Posterior vena cava (tissue), 2 donors: ENCODE results near the gene CCDC7. TPM values are rescaled to one million over a fixed set of nuclear protein-coding genes. Genes with fewer than 3 reads are reported as not detected.
"Not testable (repeated sequence)": the region's sequence is repeated elsewhere in the genome, so short reads cannot be mapped to it uniquely, and the experiment has no call there.

Experiments
- DNase-seq: peaks from one replicate; pipeline ENCODE4 v3.0.0-alpha.2; 2020; ENCODE audit warnings: low spot score
- intact Hi-C, 2 donors: fragments of 100-400 bp; cut with DNase I; formaldehyde crosslinking; loops; one replicate each; pipeline versions ENCODE4 v1.14.1 to v1.14.2; 2022 to 2023
- total RNA-seq, 2 donors: library from RNA; stranded (reverse); fragmentation: NEBNext Ultra II Directional; extraction: Animal tissue kit (Norgen Biotek cat#: 25700); gene quantifications; one replicate each; pipeline ENCODE4 v1.2.1, GENCODE V29; 2021
- donor health status: DM: yes; HTN: yes; CAD: no.
- donor health status: DM: yes; HTN: yes; CAD: no.

Gene CCDC7
- total RNA-seq, 2 donors from 2014 or later, result 32.1 to 46.4 TPM

GRCh38 chr10:32661346-32661745 is 215.4 kb downstream of the CCDC7 start:
- intact Hi-C loops, result no loop called here
- DNase-seq, result no peak

GRCh38 chr10:32680803-32681557 is 235.0 kb downstream of the CCDC7 start:
- intact Hi-C loops, result no loop called here
- DNase-seq, result no peak

GRCh38 chr10:32684291-32684690 is 238.4 kb downstream of the CCDC7 start:
- intact Hi-C loops, result no loop called here
- no peak for DNase-seq

- DNase-seq, result no peak
- intact Hi-C loops, result no loop called here
These were observed 241.2 kb downstream of the CCDC7 start for GRCh38 chr10:32687116-32687515.

GRCh38 chr10:32687546-32687945 is 241.6 kb downstream of the CCDC7 start:
- intact Hi-C loops, result no loop called here
- no peak for DNase-seq

GRCh38 chr10:32692174-32692573 is 246.2 kb downstream of the CCDC7 start:
- no peak for DNase-seq
- intact Hi-C loops, result no loop called here

- intact Hi-C loops, result no loop called here
- DNase-seq, result no peak
These were observed 247.6 kb downstream of the CCDC7 start for GRCh38 chr10:32693441-32693979.

- DNase-seq, intact Hi-C loops: not testable (repeated sequence)
These were observed 253.7 kb downstream of the CCDC7 start for GRCh38 chr10:32699683-32700082.

- intact Hi-C loops, result no loop called here
- no peak for DNase-seq
These were observed 267.6 kb downstream of the CCDC7 start for GRCh38 chr10:32713560-32713959.

GRCh38 chr10:32731527-32731926 is 285.6 kb downstream of the CCDC7 start:
- DNase-seq, result no peak
- intact Hi-C loops, result no loop called here

GRCh38 chr10:32738958-32739357 is 293.0 kb downstream of the CCDC7 start:
- intact Hi-C loops, result no loop called here
- DNase-seq, result no peak

- no peak for DNase-seq
- intact Hi-C loops, result no loop called here
These were observed 298.4 kb downstream of the CCDC7 start for GRCh38 chr10:32744321-32744720.

GRCh38 chr10:32746869-32747268 is 300.9 kb downstream of the CCDC7 start:
- intact Hi-C loops, result no loop called here
- no peak for DNase-seq

- DNase-seq, result no peak
- intact Hi-C loops, result no loop called here
These were observed 305.6 kb downstream of the CCDC7 start for GRCh38 chr10:32751582-32751981.

GRCh38 chr10:32754900-32755299 is 309.0 kb downstream of the CCDC7 start:
- DNase-seq, intact Hi-C loops: not testable (repeated sequence)

- intact Hi-C loops, result no loop called here
- DNase-seq, result no peak
These were observed 325.3 kb downstream of the CCDC7 start for GRCh38 chr10:32771217-32771616.

GRCh38 chr10:32773105-32773504 is 327.2 kb downstream of the CCDC7 start:
- DNase-seq, result no peak
- intact Hi-C loops, result no loop called here

GRCh38 chr10:32786968-32787367 is 341.0 kb downstream of the CCDC7 start:
- DNase-seq, result no peak

GRCh38 chr10:32787690-32788284 is 341.8 kb downstream of the CCDC7 start:
- no peak for DNase-seq
- intact Hi-C loops, result no loop called here

More at GRCh38 chr10:32786968-32787367, 341.0 kb downstream of the CCDC7 start:
- intact Hi-C loops, result no loop called here

GRCh38 chr10:32788359-32788758 is 342.4 kb downstream of the CCDC7 start:
- DNase-seq, result no peak
- intact Hi-C loops, result no loop called here

- intact Hi-C loops, result loop anchor here in 1 of 2 donors (10.0 kb wide), 1 partner anchor 1744 kb away; no protein-coding TSS in a partner anchor
- DNase-seq, result no peak
These were observed 344.5 kb downstream of the CCDC7 start for GRCh38 chr10:32790483-32790882.
